Measurements from ENCODE around the gene USP4.
A peak's percentile ranks its signal among the peaks of the same experiment; 100 is the strongest.
"Not testable (repeated sequence)": the region's sequence is repeated elsewhere in the genome, so short reads cannot be mapped to it uniquely, and the experiment has no call there.

The USP4 gene

GRCh38 chr3:49240091-49240490 is 99.8 kb downstream of the USP4 start:
- not testable (repeated sequence) for DNase-seq

GRCh38 chr3:49238274-49239127 is 101.4 kb downstream of the USP4 start:
- peak; percentile 4 for DNase-seq

GRCh38 chr3:49237344-49237743 is 102.5 kb downstream of the USP4 start:
- DNase-seq: no peak

- DNase-seq: no peak
Observed at GRCh38 chr3:49236226-49236625, 103.6 kb downstream of the USP4 start.

- DNase-seq: not testable (repeated sequence)
Observed at GRCh38 chr3:49228817-49229216, 111.0 kb downstream of the USP4 start.
